GM19025 (cell line): Measurements from ENCODE around the gene CD1C.
"Not testable (repeated sequence)": the region's sequence is repeated elsewhere in the genome, so short reads cannot be mapped to it uniquely, and the experiment has no call there.

Experiments used
- ATAC-seq: cut with Tn5 transposase; IDR thresholded peaks from one replicate; pipeline ENCODE4 v1.9.1; 2021; ENCODE audit warnings: mild to moderate bottlenecking, low read depth, moderate library complexity; ENCODE audit not compliant: unreplicated experiment

Gene CD1C

DNA sequence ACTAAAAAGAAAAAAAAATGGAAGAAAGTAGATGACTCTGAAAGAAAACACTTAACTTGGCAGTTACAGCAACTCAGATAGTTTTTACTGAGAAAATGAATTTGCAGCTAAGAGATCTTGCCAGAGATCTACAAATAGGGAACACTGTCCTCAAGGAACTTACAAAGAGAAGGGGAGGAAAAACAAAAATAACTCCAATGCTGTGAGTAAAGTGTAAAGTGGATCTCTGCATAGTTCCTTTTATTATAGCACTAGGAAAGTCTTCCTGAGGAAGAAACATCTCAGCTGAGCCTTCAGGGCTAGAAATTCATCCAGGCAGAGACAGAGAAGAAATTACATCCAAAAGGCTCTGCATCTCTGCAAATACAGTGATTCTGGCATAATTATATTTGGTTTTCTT lies 37.8 kb downstream of the CD1C start:
- no peak for ATAC-seq

DNA sequence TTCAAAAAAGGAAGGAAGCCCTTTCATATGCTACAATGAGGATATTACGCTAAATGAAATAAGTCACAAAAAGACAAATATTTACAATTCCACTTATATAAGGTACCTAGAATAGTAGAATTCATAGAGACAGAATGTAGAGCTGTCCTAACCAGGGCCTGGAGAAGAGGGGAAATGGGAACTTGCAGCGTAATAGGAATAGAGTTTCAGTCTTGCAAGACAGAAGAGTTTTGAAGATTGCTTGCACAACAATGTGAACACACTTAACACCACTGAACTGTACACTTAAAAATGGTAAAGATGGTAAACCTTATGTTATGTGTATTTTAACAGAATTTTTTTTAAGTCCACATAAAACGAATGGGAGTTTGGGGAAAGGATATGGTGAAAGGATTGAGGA lies 38.7 kb downstream of the CD1C start:
- ATAC-seq, result no peak

DNA sequence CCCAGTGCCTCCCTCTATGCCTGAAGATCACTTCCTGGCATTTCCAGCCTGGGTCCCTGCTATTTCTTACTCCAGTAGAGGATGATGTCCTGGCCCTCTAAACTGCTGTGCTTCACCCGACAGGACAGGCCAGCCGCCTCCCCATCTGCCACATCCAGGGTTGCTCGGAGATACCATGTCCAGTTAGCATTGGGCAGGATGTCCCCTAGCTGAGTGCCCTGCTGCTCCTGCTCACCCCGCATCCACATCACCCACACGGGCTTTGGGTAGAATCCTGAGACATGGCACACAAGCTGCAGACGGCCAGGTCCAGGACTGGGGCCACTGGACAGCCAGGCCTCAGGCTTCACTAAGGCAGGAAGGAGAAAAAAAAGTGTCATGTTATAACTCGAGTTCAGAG lies 39.6 kb downstream of the CD1C start:
- no peak for ATAC-seq

DNA sequence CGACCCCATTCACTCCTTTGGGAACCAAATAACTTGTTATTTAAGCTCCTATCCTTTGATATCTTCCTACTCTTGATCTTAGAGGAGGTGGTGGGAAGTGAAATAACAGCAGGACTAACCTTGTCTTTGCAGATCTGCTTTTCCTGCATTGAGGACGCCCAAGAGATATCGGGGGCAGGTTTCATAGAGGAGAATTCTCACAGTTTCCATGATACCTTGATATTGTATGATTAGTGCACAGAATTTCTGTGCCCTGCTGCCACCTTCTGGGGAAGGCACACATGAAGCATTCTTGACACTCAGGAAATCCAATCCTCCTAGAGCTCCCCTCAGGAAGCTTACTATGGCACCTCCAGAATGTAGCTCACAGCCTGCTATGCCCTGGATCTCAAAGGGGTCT lies 40.0 kb downstream of the CD1C start:
- no peak for ATAC-seq

DNA sequence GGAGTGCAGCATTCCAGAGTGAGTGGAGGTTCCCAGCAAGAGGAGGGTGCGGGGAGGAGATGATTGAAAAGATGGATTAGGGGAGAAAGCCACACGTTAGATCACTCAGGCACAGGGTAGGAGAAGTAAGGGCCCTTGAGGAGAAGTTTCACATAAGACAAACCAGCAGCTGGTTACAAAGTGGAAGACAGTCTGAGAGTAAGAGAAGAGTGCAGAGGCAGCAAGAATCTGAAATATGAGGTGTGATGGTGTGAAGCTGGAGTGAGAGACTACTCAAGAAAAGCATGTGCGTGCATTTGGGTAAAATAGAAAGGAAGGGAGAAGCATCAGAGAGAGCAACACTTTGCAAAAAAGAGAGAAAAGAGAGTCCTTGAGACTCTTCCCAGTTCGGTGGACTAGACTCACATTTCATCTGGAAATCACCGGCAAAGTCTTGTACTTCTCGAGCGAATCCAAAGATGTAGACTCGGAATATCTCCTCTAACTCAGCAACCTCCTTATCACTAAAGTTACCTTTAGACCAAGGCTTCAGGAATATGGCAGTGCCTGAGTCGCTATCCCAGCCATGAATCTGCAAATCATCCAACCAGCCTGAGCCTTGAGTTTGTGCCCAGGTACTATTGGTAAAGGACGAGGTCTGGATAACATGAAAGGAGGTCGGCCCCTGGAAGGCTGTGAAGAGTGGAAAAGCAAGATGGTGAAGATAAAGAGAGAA lies 40.8 kb downstream of the CD1C start:
- no peak for ATAC-seq

DNA sequence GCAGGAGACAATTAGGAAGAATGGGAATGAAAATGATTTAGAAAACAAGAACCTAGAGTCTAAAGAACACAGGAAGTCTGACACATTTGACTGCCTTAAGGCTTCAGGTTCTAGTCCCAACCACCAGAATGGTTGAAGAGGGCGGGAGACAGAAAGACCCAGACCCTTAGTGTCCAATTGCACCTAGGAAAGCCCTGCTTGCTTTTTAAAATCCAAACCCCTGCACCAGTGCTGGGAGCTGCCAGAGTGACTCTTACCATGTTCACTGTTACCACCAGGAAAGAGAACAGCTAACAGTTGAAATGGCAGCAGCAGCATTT lies 41.3 kb downstream of the CD1C start:
- ATAC-seq, result no peak

DNA sequence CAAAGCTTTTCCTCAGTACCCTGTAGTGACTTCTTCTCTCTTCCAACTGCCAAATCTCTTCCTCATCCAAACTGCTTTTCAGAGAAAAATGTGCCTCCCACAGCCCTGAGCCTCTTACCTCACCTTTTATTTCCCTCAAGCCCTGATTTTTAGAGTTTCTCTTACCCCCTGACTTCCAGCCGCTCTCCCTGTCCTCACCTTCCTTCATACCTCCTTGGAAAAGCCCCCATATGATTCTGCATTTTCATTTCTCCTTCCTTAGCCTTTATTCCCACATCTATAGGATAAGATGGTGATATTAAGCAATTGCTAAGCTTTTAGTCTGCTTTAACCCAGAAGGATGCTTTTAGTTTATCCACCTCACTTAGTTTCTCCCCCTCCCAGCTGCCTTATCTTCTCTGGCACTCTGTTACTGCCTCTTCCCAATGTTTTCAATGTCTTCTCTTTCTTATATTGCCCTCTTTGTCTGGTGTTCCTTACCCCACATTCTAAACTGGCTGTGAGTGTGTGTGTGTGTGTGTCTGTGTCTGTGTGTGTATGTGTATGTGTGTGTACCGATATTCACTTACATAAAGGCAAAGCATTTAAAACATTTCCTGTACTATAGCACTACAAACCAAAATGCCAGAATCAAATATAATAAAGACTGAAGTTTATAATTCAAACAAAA lies 41.9 kb downstream of the CD1C start, which contains the start of gene CD1B:
Gene CD1B, minus strand, starts transcription at position 51 of the 670 bp plus-strand sequence. CDS start 108 bp downstream, outside the sequence.
- ATAC-seq, result no peak

DNA sequence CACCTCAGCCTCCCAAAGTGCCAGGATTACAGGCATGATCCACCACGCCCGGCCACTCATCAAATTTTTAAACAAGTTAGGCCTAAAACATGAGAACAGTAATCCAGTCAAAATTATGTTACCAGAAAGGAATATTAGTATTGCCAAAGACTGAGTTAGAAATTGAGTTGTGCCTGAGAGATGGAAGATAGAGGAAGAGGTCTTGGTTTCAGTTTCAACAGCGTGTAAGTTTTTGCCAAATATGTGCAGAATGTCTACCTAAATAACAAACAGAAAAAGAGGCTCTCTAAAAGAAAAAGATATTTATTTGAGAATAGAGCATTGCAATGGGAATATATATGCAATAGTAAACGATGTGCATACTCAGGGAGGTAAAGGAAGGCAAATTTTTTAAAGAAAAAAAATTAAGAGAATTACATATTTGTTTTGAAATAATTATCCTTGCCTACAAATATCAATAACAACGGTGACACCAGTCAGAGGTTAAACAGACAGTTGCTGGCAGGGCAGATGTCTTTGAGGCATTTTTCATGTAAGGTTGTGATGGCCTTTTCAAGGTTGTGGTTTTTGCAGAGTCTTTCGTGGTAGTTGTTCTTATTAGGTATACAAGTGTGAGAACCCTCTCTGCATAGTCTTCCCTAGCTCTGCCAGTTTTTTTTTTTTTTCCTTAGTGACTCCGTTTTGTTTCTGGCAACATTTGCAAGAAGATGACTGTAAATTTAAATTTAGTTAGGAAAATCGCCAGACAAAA lies 43.9 kb downstream of the CD1C start:
- no peak for ATAC-seq

DNA sequence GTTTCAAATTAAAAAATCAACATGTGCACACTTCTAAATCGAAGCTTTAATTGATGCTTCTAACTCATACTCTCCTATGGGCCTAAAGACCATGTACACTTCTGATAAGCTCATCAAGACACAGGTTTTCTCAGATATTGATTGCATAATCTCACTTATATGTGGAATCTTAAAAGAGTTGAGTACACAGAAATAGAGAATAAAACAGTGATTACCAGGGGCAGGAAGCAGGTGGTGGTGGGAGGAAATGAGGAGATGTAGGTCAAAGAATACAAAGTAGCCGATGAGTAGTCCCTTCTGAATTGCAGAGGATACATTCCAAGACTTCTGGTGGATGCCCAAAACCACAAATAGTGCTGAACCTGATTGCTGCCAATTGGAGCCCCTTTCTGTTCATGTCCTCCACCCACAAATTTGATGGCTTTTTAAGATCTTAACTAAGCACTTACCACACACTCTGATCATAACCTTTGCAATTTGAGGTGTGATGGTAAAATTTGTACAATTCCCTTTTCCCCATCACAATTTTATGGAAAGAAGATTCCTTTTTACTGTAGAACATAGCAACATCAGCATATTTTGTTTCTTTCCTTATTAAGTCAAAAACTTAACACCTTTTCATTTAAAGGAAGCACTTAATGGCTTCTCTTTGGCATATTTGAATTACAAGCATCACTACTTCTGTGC lies 44.9 kb downstream of the CD1C start:
- ATAC-seq, result no peak

DNA sequence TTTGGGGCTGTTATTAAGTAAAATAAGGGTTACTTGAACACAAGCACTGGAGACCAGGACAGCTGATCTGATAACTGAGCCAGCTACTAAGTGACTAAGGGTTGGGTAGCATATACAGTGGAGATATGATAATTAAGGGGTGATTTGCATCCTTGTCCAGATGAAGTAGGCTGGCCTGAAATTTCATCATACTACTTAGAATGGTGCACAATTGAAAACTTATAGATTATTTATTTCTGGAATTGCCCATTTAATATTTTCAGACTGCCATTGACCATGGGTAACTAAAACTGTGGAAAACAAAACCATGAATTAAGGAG lies 45.5 kb downstream of the CD1C start:
- ATAC-seq, result no peak

DNA sequence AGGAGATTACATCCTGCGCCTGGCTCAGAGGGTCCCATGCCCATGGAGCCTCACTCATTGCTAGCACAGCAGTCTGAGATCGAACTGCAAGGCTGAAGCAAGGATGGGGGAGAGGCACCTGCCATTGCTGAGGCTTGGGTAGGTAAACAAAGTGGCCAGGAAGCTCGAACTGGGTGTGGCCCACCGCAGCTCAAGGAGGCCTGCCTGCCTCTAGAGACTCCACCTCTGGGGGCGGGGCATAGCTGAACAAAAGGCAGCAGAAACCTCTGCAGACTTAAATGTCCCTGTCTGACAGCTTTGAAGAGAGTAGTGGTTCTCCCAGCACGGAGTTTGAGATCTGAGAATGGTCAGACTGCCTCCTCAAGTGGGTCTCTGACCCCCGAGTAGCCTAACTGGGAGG lies 46.7 kb downstream of the CD1C start:
- not testable (repeated sequence) for ATAC-seq
